ENCODE results near the gene NPW. TPM values are rescaled to one million over a fixed set of nuclear protein-coding genes. Genes with fewer than 3 reads are reported as not detected.

NPW gene
- polyA plus RNA-seq, 1 donor, result 0.72 TPM

DNA sequence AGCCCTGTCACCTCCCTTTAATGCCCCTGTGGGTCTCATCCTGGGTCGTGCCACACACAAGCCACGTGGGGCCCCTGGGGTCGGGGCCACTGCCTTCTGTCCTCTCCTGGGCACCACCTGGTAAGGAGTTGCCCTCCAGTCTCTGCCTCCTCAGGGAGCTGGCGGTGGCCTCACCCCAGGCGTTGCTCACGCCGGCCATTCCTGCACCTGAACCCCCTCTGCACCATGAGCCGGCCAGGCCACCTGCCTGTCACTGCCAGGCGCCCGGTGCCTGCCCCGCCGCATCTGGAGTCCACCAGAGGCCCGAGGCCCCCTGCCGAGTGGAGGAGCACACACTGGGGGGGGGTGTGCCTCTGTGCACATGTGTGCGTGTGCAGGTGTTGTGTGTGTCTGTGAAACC, 17.5 kb downstream of the NPW start:
- DNase-seq, result no peak

DNA sequence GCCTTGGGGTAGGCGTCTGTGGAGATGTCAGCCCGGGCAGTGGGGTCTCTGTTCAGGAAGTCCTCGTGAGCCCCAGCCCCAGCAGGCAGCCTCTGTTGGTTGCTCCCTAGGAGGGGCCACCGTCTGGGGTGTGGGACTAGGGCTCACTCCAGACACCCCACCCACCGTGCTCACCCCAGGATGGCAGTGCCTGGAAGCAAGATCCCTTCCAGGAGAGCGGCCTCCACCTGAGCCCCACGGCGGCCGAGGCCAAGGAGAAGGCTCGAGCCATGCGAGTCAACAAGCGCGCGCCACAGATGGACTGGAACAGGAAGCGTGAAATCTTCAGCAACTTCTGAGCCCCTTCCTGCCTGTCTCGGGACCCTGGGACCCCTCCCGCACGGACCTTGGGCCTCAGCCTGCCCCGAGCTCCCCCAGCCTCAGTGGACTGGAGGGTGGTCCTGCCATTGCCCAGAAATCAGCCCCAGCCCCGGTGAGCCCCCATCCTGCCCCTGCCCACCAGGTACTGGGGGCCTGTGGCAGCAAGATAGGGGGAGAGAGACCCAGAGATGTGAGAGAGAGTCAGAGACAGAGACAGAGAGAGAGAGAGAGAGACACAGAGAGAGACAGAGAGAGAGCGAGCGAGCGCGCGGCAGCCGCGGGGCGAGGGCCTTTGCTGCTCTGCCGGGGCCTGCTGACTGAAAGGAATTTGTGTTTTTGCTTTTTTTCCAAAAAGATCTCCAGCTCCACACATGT, 18.2 kb downstream of the NPW start:
- no peak for DNase-seq

DNA sequence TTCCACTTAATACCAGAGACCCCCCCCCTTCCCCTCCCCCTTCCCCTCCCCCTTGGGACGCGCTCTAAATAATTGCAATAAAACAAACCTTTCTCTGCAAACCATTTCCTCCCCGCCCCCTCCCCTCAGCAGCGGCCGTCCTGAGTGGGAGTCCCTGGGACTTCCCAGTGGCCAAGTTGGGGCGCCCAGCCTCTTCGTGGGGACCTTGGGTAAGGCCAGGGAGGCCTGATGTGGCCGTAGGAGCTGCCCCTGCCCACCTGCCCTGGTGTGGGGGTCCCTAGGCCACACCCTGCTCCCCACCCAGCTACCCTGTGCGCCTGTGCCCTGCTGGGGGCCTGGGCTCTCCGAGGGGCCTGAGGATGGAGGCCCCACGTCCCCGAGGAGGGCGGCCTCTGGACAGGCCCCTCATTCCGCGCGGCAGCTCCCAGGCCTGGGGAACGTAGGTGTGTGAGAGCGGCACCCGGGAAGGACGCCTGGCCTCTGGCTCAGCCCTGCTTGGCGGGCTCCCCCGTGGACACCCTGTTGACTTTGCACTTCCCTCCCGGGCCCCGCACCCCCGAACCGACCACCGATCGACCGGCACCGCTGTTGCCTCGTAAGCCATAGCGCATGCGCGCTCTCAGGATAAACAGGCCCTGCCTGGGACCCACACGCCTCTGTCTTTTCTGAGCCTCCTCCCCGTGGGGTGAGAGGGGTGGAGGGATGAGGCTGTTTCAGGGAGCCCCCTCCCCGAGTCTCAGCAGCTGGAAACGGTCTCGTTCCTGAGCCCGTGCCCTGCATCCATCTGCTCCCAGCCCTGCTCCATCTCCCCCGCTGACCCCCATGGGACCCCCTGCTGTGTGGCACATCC, 19.0 kb downstream of the NPW start:
- DNase-seq, result peak; percentile 69

DNA sequence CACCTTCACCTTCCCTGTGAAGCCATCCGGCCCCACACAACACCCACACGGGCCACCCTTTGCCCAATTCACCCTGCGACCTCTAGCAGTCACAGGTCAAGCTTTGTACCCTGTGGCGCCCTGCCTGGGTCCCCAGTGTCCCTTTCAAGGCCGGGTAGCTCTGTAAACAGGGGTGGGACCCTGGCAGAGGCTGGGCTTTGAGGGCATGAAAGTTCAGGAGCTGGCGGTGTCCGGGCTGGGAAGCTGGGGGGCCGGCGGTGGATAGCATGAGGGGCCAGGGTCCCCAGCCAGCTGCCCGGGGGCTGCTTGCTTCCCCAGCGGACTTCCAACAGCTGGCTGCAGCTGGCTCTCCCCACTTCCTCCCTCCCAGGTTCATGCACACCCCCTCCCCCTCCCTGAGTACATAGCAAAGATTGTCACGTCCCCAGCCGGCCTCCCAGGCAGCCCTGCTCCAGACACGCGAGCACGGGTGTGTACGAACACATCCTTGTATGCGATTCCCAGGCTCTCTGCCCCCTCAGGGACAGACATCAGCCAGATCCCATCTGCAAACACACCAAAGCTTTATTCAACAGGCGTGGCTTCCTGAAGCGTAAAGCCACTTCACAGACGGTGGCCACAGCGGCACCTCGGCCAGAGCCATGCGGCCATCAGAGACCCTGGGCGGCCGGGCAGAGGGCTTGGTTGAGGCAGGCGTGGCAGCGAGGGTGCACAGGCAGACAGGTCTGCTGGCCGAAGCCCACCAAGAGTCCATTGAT, 19.9 kb downstream of the NPW start:
- DNase-seq, result peak; percentile 77

DNA sequence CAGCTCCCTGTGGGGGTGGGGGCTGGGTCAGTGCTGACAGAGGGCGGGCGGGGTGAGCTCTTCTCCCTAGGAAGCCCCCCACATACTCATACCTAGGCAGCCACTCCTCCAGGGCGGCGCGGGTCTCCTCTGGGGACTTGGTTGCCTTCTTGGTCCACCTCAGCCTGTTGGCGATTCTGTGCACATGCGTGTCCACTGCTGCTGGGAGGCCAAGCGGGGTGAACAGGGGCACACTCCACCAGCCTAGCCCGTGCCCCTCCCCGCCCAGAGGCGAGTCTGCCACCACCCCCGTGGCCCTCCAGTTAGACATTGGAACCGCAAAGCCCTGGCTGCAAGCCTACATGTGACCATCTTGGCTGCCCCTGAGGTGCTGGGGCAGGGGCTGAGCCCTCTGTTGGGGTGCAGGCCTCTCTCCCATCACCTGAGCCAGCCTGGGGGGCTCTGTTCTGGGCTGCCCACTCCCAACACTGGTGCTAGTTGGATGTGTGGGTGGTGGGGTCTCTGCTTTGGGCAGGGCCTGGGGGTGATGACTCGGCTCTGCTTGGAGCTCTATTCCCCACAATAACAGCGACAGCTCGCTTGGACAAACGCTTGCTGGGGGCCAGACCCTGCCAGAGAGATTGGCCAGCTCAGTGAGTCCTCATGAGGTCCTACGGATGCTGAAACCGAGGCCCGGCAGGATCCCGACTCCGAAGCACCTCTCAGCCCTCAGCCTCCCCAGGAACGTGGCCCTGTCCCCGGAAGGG, 20.6 kb downstream of the NPW start:
- DNase-seq, result no peak

DNA sequence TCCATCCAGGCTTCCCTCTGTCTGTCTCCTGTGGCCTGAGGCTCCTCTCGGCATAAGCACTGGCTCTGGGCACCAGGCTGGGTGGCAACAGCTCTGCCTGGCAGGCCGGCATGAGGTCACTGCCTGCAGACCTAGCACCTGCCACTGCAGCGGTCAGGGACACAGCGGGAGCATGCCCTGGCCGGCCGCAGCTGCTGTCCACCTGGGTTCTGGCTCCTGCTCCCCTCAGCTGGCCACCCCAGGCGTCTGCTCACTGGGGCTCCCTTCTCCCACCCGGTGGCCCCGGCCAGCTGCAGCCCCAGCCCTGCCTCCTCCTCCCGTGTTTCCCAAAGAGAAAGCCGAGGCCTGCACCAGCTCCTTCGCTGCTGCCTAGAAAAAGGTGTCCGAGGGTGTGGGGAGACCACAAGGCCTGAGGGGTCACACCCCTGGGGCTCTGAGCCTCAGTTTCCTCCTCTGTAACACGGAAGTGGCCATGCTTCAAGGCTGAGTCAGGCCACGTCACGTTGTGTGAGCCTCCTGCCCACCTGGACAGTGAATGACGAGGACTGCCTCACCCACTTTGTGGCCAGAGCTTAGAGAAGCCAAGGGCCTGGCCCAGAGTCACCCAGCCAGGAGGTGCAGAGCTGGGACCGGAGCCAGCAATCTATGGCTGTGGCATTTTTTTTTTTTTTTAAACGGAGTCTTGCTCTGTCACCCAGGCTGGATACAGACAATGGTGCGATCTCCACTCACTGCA, 21.4 kb downstream of the NPW start:
- peak; percentile 74 for DNase-seq

DNA sequence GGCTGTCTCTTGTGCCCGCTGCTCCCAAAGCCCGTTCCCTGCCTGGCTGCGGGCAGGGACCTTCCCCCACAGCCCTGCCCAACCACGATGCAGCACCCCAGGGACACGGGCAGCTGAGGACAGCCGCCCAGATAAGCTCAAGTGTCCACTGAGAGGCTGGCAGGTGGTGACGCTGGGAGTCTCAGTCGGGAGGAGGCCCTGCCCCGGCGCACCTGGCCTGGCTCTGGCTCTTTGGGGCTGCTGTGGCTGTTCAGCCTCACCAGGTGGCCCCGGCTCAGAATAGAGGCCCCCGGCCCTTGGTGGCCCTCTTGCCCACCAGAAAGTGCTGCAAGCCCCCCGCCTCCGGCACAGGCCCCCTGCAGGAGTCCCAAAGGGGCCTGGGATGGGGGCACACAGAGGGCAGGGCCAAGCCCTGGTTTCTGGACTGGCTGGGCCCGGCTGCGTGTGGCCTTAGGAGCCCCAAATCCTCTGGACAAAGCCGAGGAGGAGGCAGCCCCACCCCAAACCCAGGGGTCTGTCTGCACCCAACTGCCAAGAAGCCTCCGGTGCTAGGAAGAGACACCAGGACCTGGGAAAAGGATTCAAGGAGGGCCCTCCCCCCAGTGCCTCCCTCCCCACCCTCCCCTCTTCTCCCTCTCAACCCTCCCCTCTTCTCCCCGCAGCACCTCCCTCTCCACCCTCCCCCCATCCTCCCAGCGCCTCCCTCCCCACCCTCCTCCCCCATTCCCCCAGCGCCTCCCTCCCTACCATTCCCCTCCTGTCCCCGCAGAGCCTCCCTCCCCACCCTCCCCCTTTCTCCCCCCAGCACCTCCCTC, 22.8 kb downstream of the NPW start:
- DNase-seq, result no peak

DNA sequence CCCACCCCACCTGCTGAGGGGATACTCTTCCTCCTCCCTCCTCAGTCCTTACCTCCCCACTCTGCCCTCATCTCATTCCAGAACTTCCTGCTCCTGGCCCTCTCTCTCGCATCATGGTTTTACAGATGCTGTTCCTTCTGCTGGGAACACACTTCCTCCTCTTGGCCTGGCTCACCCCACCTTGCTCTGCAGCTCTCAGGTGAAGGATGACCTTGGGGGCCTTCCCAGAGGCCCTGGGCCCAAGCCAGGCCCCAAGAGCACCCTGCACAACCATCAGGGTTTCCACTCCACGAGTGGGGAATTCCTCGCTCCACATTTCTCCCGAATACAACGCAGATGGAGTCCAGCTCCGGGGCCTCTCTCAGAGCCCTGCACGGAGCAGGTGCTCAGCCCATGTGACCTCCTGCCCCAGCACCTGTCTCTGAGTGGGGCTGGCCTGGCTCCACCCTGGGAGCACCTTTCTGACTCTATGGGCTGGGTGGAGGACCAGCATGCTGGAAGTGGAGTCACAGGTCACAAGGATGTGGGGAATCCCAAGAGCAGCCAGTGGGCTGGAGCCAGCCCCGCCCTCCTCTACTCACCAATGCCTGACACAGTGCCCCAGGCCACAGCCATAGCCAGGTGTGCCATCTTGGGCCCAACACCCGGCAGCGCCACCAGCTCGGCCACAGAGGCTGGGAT, 23.5 kb downstream of the NPW start:
- DNase-seq, result no peak

DNA sequence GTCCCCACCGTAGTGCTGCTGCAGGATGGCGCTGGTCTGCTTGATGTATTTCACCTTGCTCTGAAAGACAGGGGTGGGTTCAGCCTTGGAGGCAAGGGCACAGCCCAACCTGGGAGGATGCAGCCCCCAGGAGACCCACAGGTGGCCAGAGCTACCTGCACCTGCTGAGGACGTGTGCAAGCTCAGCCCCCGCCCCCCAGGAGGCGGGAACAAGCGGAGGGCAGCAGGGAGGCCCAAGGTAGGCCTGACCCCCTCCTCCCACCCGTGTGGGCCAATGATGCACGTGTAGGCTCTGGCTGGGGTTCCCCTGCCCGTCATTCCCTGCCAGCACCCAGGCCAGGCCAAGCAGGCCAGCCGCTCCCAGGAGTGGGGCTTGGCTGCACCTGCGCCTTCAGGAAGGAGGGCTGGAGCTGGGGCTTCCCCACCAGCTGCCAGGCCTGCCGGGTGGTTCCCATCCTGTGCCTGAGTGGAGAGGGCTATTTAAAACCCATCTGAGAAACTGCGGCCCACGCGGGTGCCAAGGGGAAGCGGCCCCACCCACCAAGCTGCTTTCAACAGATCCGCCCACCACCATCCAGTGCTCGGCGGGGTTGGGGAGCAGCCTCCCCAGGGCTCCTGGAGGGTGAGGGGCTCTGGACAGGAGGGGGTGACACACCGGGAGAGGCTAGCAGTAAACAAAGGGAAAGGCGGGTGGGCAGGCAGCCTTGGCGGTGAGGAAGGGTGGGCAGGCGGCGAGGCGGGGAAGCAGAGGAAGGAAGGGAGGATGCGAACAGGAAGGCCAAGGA, 24.3 kb downstream of the NPW start:
- DNase-seq, result no peak

DNA sequence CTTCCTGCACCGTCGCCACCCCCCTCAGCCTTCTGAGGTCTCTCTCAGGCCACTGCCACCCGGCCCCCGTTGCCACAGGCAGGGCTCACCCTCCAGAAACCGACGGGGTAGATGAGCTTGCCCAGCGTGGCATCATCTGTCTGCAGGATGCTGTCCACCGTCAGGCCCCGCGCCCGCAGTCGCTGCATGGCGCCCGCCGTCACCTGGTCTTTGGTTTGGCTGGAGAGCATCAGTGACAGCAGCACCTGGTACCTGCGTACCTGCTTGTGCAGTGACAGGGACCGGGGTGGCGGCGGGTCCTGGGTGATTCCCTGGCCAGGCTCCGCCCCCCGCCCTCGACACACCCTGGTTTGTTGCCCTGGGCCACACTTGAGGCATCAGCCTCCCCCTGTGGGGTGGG, 25.0 kb downstream of the NPW start:
- no peak for DNase-seq

DNA sequence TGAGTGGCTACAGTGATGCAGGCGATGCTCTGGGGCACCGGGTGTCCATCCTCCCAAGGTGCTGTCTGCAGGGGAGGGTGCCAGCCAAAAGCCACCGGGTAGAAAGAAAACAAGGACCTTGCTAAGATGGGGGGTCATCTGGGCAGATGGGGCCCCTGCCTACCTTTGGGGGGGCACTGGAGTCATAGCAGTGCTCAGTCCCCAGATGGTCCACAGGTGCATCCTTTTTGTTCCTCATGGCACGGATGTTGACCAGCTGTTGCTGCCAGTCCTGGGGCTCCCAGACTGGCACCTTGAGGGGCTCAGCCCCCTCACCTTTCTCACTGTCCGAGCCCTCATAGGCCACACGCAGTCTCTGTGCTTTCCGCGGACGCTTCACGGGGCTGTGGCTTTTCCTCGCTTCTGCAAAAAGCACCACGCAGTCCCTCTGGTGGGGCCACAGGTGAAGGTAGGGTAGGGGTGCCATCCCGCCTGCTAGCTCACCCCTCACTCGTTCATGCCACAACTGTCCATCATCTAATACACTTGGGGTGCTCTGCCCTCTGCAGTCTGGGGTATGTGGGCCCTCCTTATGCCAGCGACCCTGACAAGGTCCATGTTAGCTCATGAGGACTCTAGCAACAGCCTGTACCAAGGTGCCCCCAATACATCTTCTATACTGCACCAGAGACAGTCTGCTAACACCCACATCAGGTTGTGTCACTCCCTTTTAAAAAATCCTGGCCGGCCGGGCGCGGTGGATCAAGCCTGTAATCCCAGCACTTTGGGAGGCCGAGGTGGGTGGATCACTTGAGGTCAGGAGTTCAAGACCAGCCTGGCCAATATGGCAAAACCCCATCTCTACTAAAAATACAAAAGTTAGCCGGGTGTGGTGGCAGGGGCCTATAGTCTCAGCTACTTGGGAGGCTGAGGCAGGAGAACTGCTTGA, 26.6 kb downstream of the NPW start:
- no peak for DNase-seq

DNA sequence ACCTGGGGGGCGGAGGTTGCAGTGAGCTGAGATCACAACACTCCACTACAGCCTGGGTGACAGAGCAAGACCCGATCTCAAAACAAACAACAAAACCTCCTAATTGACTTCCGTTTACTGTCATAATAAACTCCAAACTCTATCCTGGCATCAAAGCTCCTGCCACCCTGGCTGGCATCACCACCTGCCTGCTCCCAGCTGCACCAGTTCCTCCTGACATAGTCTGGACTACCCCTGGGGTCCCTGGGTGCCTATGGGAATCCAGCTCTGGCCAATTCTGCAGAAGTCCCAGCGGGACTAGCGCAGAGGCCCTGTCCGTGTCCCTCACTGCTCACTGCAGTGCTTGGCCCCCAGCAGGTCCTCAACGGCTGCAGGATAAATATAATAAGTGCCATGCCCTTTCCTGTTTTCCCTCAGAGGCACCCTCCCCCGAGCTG, 27.3 kb downstream of the NPW start:
- DNase-seq, result no peak

DNA sequence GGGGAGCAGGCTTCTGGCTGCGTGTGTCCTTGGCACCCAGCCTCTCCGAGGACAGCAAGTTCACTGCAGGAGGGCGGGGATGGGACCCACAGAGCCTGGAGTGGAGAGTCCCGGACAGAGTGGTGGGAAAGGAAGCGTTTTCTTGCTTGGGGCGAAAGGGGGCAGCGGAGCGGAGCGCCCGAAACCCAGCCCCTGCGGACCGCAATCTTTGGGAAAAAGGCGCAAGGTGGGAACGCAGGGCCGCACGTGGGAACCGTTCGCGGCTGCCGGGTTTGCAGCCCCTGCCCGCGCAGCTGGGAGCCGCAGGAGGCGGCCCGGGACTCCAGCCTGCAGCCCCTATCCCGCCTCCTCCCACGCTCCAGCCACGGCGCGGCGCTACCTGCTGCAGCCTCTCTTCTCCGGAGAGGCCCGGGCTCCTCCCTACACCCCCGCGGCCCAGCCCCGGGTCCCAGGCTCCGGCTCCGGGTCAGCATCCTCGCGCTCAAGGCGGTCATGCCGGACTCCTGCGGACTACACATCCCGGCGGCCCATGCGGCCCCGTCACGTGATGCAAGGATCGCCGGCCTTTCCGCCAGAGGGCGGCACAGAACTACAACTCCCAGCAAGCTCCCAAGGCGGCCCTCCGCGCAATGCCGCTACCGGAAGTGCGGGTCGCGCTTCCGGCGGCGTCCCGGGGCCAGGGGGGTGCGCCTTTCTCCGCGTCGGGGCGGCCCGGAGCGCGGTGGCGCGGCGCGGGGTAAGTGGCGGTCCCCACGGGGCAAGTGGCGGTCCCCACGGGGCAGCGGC, 27.9 kb downstream of the NPW start, which contains the start of the genes NTHL1 and TSC2:
TSS of gene NTHL1 (minus strand) at position 505 of the 786 bp plus-strand sequence. CDS start at position 494, 11 bp downstream.
TSS of gene TSC2 (plus strand) at position 656 of the 786 bp plus-strand sequence. CDS start 631 bp downstream, outside the sequence.
- DNase-seq, result peak; percentile 98

DNA sequence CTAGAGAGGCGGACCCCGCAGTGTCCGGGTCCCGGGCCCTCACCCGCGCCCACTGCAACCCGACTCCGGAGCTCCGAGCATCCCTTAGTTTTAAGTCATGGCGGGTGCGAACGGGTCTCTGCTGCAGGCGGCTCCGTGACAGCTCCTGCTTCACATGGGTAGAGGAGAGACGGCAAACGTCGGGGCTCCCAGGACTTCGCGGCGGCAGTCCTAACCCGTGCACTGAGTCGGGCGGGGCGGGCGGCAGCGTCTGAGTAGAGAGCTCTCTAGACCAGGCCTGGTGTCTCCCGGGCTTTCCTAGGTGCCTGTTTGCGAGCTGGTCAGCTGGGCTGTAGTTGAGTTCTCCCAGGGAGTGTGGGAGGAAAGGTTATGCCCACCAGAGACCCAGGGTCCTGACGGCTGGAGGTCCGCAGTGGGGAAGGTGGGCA, 28.5 kb downstream of the NPW start:
- no peak for DNase-seq

DNA sequence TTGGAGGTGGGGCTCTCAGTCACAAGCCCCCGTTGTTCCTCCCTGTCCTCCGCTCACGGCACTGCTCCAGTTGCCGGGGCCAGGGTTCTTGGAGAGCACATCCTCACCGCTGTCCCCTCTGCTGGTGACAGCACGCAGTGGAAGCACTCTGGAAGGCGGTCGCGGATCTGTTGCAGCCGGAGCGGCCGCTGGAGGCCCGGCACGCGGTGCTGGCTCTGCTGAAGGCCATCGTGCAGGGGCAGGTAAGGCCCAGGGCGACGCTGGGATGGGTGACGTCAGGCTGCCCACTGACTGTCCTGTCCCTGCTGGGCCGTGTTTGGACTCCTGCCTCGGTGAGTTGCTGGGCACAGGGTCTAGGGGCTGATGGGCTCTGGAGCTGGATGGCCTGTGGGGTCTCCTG, 33.6 kb downstream of the NPW start:
- DNase-seq, result no peak

DNA sequence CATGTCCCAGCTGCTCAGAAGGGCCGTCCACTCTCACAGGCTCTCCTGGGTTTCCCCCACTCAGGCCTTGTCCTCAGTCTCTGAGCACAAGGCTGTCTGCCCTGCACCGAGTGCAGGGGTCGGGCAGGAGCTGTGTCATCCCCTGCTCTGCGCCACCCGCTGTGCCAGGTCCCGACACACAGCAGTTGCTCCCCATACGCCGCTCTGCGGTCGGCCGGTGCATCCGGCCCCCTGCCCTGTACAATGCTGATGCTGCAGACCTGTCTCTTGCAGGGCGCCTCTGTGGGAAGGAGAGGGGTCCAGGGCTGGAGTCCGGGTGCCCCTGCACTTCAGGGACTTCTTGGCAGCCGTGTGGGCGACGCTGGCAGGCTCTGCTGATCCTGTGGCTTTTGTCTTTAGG, 34.3 kb downstream of the NPW start:
- no peak for DNase-seq
